Right kidney (tissue), 1 donor: Measurements from ENCODE around the gene B3GNT3.
"Not testable (repeated sequence)": the region's sequence is repeated elsewhere in the genome, so short reads cannot be mapped to it uniquely, and the experiment has no call there.

Source experiments
- DNase-seq: peaks from one replicate; pipeline ENCODE4 v3.0.0-alpha.2; 2016

B3GNT3 gene

DNA sequence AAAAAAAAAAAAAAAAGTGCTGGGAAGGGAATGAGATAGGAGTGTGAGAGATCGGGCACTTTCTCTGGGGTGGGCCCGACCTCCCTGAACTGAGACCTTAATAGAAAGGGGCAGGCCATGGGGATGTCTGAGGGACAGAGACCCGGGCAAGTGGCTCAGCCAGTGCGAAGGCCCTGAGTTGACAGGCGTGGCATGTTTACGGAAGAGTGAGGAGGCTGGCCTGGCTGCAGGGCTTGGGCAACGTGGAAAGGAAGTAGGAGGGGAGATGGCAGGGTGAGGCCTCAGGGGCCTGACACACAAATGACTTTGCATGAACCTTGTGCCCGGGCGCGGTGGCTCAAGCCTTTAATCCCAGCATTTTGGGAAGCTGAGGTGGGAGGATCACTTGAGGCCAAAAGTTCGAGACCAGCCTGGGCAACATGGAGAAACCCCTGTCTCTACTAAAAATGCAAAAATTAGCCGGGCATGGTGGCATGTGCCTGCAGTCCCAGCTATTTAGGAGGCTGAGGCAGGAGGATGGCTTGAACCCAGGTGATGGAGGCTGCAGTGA lies 29.8 kb upstream of the B3GNT3 start:
- DNase-seq: no peak

DNA sequence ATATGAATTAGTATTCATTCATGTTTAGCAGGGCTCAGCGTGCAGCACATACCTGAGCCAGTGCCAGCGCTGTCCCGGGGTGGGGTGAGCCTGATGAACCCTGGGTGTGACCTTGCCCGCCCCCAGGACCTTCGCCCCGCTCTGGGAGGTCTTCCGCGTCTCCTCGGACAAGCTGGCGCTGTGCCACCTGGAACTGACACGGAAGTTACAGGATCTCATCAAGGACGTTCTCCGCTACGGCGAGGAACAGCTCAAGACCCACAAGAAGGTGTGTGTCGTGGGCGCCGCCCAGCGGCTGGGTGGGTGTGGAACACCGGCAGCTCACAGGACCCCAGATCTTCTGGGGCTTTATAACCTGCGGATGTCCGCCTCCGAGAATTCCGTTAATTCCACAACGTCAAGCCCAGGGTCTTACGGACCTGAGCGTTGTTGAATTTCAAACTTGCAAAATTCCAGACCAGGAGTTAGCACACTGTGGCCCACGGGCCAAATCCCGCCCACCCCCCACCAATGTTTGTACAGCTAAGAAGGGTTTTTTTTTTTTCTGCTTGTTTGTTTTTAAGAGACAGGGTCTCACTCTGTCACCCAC lies 28.3 kb upstream of the B3GNT3 start:
- DNase-seq: peak; percentile 59

DNA sequence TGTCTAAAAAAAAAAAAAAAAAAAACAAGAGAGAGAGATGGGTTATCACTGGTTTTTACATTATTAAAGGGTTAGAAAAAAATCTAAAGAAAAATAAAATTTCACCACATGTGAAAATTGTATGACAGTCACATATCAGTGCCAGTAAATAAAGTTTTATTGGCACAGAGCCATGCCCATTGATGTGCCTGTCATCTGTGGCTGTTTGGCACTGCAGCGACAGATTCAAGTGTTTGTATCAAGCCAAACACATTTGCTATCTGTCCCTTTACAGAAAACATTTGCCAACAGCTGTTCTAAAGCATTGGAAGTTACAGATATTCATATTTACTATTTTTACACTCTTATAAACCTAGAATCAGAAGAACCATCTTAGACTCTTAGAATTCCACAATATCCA lies 27.4 kb upstream of the B3GNT3 start:
- DNase-seq: no peak

DNA sequence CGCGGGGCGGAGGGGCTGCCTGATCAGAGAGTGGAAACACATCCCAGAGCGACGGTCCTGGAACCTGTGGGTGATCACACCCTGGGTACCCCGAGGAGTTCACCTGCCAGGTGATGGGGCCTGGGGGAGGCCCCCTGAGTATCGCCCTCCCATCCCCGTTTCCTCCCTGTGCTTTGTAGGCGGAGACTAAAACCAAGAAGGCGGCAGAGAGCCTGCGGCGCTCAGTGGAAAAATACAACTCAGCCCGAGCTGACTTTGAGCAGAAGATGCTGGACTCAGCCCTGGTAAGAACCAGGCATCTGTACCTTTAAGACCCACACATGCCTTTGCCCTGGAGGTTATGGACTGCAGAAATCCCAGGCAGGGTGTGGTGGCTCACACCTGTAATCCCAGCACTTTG lies 24.3 kb upstream of the B3GNT3 start:
- no peak for DNase-seq

DNA sequence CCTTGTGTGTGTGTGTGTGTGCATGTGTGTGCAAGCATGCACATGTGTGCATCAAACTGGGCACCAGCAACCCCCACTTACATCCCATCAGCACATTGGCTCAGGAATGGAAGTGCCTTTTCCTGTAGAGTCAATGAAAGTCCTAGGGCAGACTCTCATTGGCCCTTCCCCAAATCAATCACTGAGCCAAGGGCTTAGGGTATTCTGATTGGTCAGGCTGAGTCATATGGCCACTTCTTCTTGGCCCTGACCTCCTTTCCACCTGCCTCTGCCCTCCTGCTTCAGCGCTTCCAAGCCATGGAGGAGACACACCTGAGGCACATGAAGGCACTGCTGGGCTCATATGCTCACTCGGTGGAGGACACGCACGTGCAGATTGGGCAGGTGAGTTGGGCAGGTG lies 22.8 kb upstream of the B3GNT3 start:
- no peak for DNase-seq

DNA sequence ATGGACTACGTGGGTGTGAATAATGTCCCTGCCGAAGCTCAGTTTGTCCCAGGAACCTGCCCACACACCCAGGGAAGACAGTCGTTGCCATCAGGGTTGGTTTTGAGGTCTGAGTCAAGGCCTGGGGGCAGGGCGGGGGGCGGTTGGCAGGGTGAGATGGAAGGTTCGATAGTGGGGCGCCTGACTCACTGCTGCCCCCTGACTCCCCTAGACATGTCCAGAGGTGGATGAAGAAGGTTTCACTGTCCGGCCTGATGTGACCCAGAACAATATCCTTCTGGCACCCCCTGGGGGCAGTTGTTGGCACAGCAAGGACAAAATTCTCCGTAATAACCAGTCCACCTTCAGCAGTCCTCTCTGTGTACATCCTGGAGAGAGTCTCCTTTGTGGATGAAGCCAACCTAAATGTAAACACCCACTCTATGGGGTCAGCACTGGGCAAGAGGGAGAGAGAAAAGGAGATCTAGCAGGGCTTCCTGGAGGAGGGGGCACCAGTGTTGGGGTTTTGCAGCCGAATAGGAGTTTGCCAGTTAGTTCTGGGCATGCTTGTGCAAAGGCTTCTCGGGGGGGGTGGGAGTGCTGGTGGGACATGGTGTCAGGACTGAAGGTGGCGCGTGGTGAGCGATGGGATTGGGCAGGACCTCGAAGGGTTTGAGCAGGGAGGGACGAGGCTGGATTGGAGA lies 19.6 kb upstream of the B3GNT3 start:
- DNase-seq: no peak

DNA sequence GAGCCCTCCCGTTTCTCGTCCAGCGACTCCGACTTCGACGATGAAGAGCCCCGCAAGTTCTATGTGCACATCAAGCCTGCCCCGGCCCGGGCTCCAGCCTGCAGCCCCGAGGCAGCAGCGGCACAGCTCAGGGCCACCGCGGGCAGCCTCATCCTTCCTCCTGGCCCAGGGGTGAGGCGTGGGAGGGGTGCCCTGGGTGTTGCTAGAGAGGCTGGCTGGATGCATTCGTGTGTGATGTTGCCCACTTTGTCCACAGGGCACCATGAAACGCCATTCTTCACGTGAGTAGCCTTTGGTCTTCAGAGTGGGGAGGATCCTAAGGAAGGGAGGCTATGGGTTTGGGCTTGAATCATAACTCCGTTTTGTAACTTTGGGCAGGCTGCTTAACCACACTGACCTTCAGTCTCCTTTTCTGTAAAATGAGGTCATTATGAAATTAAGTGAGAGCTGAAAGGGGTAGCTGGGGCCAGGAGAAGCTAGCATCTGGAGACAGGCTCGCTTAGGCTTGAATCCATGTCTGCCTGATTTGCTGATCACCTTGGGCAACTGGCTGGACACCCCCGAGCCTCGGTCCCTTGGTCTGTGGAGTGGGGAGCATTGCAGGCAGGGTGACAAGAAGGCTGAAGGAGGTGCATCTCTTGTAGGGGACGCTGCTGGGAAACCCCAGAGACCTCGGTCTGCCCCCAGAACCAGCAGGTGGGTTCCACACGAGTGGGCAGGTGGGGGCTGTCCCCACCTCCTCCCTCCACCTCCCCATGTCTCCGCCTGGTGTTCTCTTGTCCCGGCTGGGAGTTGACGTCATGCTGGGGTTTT lies 18.7 kb upstream of the B3GNT3 start:
- no peak for DNase-seq

DNA sequence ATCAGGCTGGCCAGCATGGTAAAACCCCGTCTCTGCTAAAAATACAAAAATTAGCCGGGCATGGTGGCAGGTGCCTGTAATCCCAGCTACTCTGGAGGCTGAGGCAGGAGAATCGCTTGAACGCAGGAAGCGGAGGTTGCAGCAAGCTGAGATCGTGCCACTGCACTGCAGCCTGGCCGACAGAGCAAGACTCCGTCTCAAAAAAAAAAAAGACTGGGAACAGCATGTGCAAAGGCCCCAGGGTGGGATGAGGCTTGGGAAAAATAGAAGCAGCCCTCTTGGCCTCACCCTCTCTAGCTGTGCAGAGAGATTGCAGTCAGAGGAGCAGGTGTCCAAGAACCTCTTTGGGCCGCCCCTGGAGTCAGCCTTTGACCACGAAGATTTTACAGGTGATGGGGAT lies 17.1 kb upstream of the B3GNT3 start:
- DNase-seq: not testable (repeated sequence)

DNA sequence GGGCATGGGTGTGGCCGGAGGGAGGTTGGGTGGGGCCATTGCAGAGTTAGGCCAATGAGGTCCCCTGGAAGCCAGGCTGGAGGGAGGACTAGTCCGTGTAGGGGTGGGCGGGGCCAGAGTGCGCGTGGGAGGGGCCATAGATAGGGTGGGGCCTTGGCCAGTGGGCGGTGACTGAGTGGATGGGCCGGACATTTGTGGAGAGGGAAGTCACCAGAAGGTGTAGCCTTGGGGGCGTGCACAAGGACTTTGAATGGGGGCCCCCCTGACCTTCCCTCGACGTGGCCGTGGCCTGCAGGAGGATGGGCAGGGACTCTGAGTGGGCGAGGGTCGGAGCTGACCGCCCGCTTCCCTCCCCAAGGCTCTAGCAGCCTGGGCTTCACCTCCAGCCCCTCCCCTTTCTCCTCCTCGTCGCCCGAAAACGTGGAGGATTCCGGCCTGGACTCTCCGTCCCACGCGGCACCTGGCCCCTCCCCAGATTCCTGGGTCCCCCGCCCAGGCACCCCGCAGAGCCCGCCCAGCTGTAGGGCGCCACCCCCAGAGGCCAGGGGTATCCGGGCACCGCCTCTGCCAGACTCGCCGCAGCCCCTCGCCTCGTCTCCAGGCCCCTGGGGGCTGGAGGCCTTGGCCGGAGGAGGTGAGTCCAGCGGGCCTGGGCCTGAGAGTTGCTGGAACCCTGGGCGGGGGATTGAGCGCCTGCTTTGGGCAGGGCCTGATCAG lies 16.5 kb upstream of the B3GNT3 start:
- peak; percentile 57 for DNase-seq

DNA sequence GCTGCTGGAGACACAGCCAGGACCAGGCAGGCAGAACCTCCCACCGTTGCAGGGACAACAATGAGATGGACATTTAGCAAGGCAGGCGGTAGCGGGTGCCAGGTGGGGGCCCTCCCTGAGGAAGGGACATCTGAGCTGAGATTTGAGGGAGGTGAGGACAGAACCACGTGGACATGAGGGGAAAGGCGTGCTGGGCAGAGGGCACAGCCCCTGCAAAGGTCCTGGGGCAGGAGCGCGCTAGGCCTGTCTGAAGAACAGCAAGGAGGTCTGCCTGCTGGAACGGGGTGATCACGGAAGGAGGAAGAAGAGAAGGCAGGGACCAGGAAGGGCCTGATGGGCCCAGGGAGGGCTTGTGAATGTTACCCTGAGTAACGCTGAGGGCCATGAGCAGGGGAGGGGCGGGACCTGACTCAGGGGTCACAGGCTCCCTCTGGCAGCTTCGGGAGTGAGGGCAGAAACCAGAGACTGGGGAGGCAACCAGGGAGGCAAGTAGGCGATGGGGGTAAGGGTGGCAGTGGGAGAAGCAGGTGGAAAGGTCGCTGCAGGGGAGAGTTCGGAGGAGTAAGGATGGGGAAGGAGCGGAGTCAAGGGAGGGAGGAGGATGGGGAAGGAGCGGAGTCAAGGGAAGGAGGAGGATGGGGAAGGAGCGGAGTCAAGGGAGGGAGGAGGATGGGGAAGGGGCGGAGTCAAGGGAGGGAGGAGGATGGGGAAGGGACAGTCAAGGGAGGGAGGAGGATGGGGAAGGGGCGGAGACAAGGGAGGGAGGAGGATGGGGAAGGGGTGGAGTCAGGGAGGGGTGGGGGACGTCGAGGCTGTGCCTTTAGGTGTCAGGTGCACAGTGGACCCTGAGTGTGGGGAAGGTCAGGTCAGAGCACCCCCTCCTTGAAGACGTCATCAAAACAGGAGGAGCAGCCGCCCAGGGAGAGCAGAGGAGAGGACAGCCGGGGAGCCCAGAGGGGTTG lies 15.7 kb upstream of the B3GNT3 start:
- peak; percentile 52 for DNase-seq

DNA sequence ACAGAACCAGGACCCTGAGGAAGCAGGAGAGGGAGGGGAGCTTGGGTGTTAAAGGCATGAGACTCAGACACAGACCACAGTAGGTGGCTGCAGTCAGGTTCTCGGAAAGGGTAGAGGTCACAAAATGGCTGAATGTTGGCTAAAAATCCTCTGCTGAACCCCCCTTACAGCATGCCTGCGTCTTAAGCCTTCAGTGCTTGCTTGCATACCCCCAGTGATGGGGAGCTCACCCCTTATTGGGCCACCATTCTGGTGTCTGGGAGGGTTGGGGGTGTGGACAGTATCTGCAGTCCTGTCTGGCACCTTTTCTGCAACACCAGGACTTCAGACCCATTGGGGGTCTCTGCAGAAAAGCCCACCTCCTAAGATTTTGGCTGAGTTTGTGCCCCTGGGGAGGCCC lies 14.2 kb upstream of the B3GNT3 start:
- DNase-seq: no peak

DNA sequence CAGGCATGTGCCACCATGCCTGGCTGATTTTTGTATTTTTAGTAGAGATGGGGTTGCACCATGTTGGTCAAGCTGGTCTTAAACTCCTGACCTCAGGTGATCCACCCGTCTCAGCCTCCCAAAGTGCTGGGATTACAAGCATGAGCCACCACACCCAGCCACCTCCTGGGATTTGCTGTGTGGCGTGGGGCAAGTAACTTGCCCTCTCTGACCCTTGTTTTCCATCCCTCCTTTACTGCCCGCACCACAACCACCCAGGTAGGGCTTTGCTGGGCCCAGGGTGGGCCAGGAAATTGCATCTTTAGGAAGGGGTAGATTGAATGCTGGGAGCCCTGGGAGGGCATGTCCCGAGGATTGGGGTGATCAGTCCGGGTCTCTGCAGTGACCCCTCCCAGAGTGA lies 11.2 kb upstream of the B3GNT3 start:
- DNase-seq: not testable (repeated sequence)

DNA sequence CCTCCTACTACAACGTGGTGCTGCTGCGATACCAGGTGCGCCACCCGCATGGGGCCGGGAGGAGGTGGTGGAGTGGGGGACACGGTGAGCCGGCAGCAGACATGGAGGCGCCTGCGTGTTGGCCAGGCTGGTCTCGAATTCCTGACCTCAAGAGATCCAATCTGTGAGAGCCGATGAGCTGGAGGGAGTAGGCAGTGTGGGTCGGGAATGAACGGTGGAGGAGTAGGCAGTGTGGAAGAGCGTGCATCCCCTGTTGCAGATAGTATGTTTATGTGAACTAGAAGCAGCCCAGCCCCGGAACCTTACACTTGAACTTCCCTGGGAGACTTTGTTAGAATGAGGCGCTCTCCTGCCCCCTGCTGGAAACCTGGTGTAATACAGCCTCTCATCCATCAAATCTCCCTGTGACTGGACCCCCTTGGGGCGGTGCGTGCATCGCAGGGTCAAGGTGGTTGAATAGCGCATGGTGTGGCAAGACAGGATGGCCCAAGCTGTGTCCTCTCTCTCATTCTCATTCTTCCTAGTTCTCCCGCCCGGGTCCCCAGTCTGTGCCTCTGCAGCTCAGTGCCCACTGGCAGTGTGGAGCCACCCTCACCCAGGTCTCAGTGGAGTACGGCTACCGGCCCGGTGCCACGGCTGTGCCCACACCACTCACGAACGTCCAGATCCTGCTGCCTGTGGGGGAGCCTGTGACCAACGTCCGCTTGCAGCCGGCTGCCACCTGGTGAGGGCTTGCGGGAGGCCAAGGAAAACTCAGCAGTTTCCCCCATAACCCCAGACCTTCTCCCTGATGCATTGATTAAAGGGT lies 10.5 kb upstream of the B3GNT3 start:
- peak; percentile 72 for DNase-seq

DNA sequence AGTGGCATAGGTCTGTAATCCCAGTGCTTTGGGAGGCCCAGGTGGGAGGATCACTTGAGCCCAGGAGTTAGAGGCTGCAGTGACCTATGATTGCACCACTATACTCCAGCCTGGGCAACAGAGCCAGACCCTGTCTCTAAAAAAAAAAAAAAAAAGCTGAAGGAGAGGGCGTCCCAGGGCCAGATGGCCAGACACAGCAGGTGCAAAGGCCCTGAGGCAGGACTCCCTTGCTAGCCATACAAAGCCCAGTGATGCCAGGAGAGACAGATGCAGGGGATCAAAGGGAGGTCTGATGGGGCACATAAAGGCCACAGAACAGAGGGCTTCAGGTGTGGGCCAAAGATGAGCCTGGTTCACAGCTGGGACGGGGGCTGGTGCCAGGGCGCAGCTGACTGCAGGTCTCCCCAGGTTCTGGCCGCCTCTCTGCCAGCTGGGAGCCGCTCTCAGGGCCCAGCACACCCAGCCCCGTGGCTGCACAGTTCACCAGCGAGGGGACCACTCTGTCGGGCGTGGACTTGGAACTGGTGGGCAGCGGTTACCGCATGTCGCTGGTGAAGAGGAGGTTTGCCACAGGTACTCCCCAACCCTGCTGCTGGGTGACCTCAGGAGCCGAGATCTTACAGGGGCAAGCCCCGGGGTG lies 7.5 kb upstream of the B3GNT3 start:
- DNase-seq: no peak

DNA sequence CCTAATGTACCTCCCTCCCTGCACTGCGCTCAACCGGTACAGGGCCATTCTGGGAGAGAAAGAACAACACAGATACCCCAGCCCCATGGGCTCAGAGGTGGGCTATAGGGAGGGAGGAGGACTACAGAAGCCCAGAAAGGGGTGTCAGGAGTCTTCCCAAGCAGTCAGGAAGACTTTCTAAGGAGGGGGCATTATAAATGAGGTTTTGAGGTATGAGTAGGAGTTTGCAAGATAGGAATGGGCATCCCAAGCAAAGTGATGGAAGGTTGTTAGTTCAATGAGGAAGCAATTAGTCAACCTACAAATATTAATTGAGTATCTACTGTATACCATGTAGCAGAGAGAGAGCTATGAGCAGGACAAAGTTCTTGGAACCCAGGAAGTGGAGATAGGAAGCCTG lies 6.3 kb upstream of the B3GNT3 start:
- no peak for DNase-seq

DNA sequence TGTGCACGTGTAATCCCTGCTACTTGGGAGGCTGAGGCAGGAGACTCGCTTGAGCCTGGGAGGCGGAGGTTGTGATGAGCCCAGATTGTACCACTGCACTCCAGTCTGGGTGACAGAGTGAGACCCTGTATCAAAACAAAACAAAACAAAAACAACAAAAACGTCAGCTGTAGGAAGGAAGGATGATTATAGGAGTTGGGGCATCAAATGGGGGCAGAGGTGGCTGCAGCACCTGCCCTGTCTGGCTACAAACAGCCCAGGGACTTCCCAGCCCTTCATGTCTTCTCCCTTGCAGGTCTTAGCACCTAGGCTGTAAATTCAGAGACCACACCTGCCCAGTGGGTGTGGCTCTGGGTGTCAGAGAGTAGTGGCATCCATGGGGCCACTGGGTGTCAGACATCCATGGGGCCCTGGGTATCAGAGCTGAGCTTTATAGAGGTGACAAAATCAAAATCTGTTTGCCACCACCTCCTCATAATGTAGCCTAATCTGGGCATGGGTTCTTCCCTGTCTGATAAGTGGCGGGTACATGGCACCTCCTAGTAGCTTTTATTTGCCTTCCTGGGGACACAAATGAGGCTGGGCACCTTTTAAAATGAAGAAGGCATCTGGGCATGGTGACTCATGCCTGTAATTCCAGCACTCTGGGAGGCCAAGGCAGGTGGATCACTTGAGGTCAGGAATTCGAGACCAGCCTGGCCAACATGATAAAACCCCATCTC lies 4.7 kb upstream of the B3GNT3 start:
- no peak for DNase-seq

DNA sequence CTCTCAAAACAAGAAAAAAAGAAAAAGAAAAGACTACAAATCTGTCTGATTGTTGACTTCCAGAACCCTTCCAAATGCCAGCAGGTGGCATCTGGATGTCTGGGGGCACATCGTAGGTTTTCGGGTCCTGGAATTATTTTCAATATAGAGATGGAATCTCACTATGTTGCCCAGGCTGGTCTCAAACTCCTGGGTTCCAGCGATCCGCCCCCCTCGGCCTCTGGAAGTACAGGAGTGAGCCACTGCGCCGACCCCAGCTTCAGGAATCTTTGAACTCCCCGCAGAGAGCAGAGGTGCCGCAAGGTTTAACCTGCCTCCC lies 567 bp upstream of the B3GNT3 start:
- DNase-seq: no peak

DNA sequence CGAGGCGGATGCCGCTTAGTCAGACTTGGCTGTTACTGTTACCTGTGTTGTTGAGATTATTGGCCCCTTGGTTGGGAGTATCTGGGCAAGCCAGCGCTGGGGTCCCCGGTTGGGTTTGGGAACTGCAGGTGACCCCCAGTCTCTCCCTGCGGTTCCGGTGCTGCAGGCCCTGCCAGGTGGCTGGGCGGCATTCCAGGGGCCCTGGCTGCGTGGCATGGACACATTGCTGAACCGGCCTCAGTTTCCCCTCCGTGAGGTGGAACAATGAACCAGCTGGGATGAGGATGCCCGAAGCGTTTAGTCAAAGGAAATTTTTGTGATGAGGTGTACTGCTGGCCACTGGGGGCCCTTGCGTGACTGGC lies 538 bp downstream of the B3GNT3 start:
- DNase-seq: peak; percentile 21

DNA sequence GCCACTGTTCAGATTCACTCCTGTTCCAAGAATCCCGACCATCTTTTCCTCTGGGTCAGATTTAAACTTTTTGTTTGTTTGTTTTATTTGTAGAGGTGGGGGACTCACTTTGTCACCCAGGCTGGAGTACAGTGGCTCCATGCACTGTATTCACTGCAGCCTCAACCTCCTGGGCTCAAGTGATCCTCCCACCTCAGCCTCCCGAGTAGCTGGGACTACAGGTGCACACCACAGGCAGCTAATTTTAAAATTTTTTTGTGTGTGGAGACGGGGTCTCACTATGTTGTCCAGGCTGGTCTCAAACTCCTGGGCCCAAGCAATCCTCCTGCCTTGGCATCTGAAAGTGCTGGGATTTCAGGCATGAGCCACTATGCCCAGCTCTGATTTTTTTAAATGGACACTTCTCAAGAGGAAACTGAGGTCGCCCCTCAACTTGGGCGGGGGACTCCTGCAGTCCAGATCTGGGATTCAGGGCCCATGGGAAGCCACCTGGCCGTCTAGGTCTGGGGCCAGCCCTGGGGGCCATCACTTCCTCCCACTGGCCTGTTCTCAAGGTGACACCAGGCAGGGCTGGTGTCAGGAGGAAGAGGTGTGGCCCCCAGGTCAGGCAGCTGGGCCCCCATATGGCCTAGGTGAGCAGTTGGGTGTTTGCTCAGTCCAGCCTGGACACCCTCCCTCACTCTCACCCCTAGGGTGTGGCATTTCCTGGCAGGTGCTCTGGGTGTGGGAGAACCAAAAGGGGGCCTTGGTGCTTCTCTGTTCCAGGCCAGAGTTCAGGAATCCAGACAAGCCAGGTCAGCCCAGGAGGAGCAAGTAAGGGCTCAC lies 1.3 kb downstream of the B3GNT3 start:
- no peak for DNase-seq
